Ramos (cell line): Measurements from ENCODE around the gene METTL22.

ENCODE experiments used
- in situ Hi-C: fragments of 300-500 bp; cut with MboI; formaldehyde crosslinking; loops from one replicate; pipeline ENCODE4 v1.14.3; 2022; ENCODE audit warnings: low sequenced_read_pairs; ENCODE audit not compliant: unreplicated experiment

The METTL22 gene

GRCh38 chr16:8630255-8630953, 8.9 kb downstream of the METTL22 start:
- in situ Hi-C loops, result no loop called here

GRCh38 chr16:8631373-8631772, 9.9 kb downstream of the METTL22 start:
- in situ Hi-C loops, result no loop called here

- in situ Hi-C loops, result no loop called here
These were observed 10.4 kb downstream of the METTL22 start for GRCh38 chr16:8631818-8632465.

- in situ Hi-C loops, result no loop called here
These were observed 11.2 kb downstream of the METTL22 start for GRCh38 chr16:8632675-8633182.

GRCh38 chr16:8634991-8635736, 13.7 kb downstream of the METTL22 start:
- in situ Hi-C loops, result no loop called here

GRCh38 chr16:8639694-8640093, 18.2 kb downstream of the METTL22 start:
- in situ Hi-C loops, result no loop called here

GRCh38 chr16:8641671-8642070, 20.2 kb downstream of the METTL22 start:
- in situ Hi-C loops, result no loop called here

GRCh38 chr16:8642146-8642545, 20.6 kb downstream of the METTL22 start:
- in situ Hi-C loops, result no loop called here

GRCh38 chr16:8644211-8645140, 23.0 kb downstream of the METTL22 start:
- in situ Hi-C loops, result no loop called here

GRCh38 chr16:8645141-8645521, 23.6 kb downstream of the METTL22 start:
- in situ Hi-C loops, result no loop called here

- in situ Hi-C loops, result no loop called here
These were observed 24.3 kb downstream of the METTL22 start for GRCh38 chr16:8645831-8646230.

GRCh38 chr16:8646326-8647053, 25.0 kb downstream of the METTL22 start:
- in situ Hi-C loops, result no loop called here

GRCh38 chr16:8647721-8648318, 26.3 kb downstream of the METTL22 start:
- in situ Hi-C loops, result no loop called here

GRCh38 chr16:8648877-8649276, 27.4 kb downstream of the METTL22 start:
- in situ Hi-C loops, result no loop called here

GRCh38 chr16:8649829-8650554, 28.5 kb downstream of the METTL22 start:
- in situ Hi-C loops, result loop anchor here (25.0 kb wide), 2 partner anchors 362 to 487 kb away; no protein-coding TSS in a partner anchor

- in situ Hi-C loops, result loop anchor here (25.0 kb wide), 2 partner anchors 360 to 485 kb away; no protein-coding TSS in a partner anchor
These were observed 30.5 kb downstream of the METTL22 start for GRCh38 chr16:8651958-8652357.

GRCh38 chr16:8655184-8655717, 33.8 kb downstream of the METTL22 start:
- in situ Hi-C loops, result loop anchor here (5.0 to 25.0 kb wide), 4 partner anchors 88 to 482 kb away; no protein-coding TSS in a partner anchor

- in situ Hi-C loops, result loop anchor here (5.0 to 25.0 kb wide), 4 partner anchors 89 to 481 kb away; no protein-coding TSS in a partner anchor
These were observed 34.9 kb downstream of the METTL22 start for GRCh38 chr16:8656376-8656775.
